SK-N-MC (cell line): Measurements from ENCODE around the gene ZNF438.

Experiments used
- EZH2 ChIP-seq: fragments of 200-600 bp; sonication (generic); IDR thresholded peaks from one replicate; pipeline ENCODE4 v1.6.1; 2017; ENCODE audit warnings: antibody characterized with exemption
- FOXP2 ChIP-seq: optimal IDR thresholded peaks from 2 replicates; pipeline ENCODE3; 2011; ENCODE audit warnings: mild to moderate bottlenecking, moderate library complexity; ENCODE audit not compliant: insufficient read depth; ENCODE audit errors: extremely low read length, control extremely low read depth
- POLR2AphosphoS5 ChIP-seq: IDR thresholded peaks from 2 replicates; pipeline ENCODE4 v1.6.1; 2012; ENCODE audit warnings: mild to moderate bottlenecking, low read depth, low read length, borderline replicate concordance

DNA sequence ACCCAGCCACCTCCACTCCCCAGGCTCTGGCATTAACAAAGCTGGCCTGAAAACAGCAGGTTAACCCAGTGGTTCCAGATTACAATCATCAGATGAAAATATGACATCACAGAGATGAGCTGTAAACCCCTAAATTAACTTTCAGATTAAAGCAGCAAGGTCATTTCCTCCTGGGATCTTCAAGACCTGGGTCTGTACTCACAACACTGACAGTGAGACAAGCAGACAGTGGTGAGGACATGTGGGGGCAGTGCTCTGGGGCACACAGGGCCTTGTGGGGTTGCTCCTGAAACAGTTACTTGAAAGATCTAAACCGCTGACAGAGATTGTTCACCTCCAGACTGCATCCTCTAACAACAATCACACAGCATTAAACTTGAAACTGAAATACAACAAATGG is 134.1 kb downstream of the ZNF438 start:
- no peak for TF ChIP-seq POLR2AphosphoS5
- no peak for TF ChIP-seq EZH2
- no peak for TF ChIP-seq FOXP2
